ENCODE data around the gene PNPLA6. TPM values are rescaled to one million over a fixed set of nuclear protein-coding genes. Genes with fewer than 3 reads are reported as not detected.

The PNPLA6 gene
- total RNA-seq, 2 experiments from 2014 or later, result 160 to 184 TPM

DNA sequence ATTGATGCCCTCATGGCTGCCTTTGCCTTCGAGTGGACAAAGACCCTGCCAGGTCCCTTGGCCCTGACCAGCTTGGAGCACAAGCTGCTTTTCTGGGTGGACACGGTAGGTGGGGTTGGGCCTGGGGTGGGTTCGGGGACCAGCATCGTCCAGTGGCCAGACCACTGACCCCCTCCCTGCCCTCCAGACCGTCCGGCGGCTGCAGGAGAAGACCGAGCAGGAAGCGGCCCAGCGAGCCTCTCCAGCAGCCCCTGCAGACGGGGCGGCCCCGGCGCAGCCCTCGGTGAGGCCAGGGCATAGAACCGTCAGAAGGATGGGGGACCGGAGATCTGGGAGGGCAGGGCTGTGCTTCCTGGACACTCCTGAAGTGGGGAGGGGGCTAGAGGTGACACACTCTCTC, 70.8 kb downstream of the PNPLA6 start:
- H3K36me3 Mint-ChIP-seq, result no peaks in the 10 kb centered on the region
- no peaks in the 10 kb centered on the region for H3K27me3 Mint-ChIP-seq
- no peak overlapping the region for H3K4me3 Mint-ChIP-seq
- no peaks in the 10 kb centered on the region for H3K4me1 Mint-ChIP-seq
- no peak for DNase-seq
- H3K9me3 Mint-ChIP-seq (ENCODE audit: low read depth), result no peaks in the 10 kb centered on the region
- ATAC-seq, result no peak
- CTCF ChIA-PET, result no interaction called here
- no peak overlapping the region for H3K27ac Mint-ChIP-seq

DNA sequence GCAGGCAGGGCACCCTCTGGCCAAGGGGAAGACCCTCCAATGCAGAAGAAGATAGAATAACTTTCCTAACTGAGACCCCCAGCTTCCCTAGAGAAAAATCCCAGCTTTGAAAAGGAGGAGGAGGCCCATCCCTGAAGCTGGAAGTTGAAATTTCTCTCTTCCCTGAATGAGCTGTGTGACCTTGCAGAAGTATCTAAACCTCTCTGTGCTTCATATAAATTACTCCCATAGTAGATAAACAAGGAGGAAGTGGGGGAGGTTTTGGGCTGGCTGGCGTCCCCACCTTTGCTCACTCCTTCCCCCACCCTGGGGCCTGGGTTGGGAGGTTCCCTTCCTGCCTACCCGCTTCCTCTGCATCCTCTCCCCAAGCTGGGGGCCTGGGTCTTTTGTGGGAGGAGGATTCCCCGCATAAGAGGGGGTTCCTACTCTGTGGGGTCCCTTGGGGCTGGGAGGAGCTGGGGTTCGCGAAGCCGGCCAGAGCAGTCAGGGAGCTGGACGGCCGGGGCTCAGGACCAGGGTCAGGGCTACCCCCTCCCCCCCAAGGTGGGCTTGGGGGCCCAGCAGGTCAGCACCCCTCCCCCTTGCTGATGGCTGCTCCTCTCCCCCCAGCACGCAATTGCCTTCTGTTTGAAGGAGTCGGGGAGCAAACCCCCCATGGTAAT, 71.8 kb downstream of the PNPLA6 start:
- H3K27me3 Mint-ChIP-seq, result no peaks in the 10 kb centered on the region
- no peak overlapping the region for H3K27ac Mint-ChIP-seq
- CTCF ChIA-PET, result interaction anchor here (1.0 kb wide), 2 partner anchors 39 to 45 kb away, joined by 3 read pairs; no protein-coding TSS in a partner anchor
- H3K9me3 Mint-ChIP-seq (ENCODE audit: low read depth), result no peaks in the 10 kb centered on the region
- ATAC-seq, result no peak
- no peaks in the 10 kb centered on the region for H3K4me1 Mint-ChIP-seq
- H3K4me3 Mint-ChIP-seq, result no peak overlapping the region
- no peak for DNase-seq
- H3K36me3 Mint-ChIP-seq, result no peaks in the 10 kb centered on the region

DNA sequence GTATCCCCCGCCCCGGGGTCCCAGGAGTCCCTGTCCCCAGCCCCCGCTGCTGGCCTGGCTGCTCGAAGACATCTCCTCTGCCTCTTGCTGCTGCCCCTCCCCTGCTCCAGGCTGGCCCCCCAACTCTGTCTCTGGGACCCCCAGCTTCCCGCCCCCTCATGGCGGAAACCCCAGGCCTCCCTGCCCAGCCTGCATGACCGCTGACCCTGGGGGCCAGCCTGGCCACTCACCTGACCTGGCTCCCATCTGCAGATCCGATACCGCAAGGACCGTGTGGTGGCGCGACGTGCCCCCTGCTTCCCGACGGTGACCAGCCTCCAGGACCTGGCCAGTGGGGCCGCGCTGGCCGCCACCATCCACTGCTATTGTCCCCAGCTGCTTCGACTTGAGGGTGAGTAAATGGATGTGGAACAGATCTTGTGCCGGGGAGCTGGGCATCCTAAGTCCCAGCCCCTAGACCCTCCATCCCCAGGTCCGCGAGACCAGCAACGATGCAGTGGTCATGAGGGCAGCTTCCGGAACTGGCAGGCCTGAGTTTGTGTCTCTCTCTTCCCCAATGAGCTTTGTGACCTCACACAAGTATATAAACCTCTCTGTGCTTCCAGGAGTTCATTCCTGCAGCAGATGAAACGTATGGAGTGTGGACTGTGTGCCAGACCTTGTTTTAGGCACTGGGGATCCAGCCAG, 72.5 kb downstream of the PNPLA6 start:
- DNase-seq (no peak), ATAC-seq (no peak)
- H3K27ac Mint-ChIP-seq, result no peak overlapping the region
- H3K4me3 Mint-ChIP-seq, result no peak overlapping the region
- H3K27me3 Mint-ChIP-seq, result no peaks in the 10 kb centered on the region
- no peaks in the 10 kb centered on the region for H3K36me3 Mint-ChIP-seq
- CTCF ChIA-PET, result interaction anchor here (1.0 kb wide), 1 partner anchor 44 kb away, joined by 3 read pairs; no protein-coding TSS in a partner anchor
- no peaks in the 10 kb centered on the region for H3K9me3 Mint-ChIP-seq (ENCODE audit: low read depth)
- H3K4me1 Mint-ChIP-seq, result no peaks in the 10 kb centered on the region

DNA sequence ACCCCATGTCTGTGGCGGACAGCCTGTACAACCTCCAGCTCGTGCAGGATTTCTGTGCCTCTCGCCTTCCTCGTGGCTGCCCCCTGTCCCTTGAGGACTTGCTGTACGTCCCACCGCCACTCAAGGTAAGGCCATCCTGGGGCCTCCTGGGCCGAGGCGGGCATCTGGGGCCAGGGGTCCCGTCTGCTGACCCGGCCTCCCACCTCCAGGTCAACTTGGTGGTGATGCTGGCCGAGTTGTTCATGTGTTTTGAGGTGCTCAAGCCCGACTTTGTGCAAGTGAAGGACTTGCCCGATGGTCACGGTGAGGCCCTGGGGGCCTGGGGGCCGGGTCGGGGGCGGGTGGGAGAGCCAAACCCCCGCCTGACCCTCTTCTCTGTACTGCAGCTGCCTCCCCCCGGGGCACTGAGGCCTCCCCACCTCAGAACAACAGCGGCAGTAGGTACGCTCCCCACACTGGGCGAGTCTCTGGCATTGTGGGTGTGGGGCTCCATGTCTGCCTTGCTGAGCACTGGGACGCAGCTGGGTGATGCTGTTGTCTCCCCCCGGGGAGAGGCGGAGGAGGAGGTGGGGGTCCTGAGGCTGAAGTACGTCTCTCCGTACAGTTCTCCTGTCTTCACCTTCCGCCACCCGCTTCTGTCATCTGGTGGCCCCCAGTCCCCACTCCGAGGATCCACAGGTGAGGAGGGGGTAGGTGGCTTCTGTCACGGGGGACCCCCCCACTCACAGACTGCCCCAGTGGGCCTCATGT, 75.1 kb downstream of the PNPLA6 start:
- no peak for ATAC-seq
- no peaks in the 10 kb centered on the region for H3K27me3 Mint-ChIP-seq
- no peak overlapping the region for H3K27ac Mint-ChIP-seq
- no peak for DNase-seq
- H3K36me3 Mint-ChIP-seq, result no peaks in the 10 kb centered on the region
- CTCF ChIA-PET, result no interaction called here
- H3K4me1 Mint-ChIP-seq, result no peaks in the 10 kb centered on the region
- no peak overlapping the region for H3K4me3 Mint-ChIP-seq
- no peaks in the 10 kb centered on the region for H3K9me3 Mint-ChIP-seq (ENCODE audit: low read depth)

Other genes with a start within 250 kb of the PNPLA6 start
- gene INSR, start 241.3 kb upstream of the PNPLA6 start, total RNA-seq, result under 1 TPM; 0.20 to 0.63 TPM
- 10 to 100 TPM; 43.6 to 56.4 TPM for gene ARHGEF18, start 186.8 kb upstream of the PNPLA6 start, total RNA-seq
- 1 to 10 TPM in 1 of 2 experiments, under 1 TPM in 1; 0.58 to 1.9 TPM for gene PEX11G, start 46.7 kb upstream of the PNPLA6 start, total RNA-seq
- 10 to 100 TPM in 1 of 2 experiments, 1 to 10 TPM in 1; 8.9 to 11.3 TPM for gene ZNF358, start 19.6 kb upstream of the PNPLA6 start, total RNA-seq
- gene MCOLN1, start 13.1 kb upstream of the PNPLA6 start, total RNA-seq, result 10 to 100 TPM; 15.8 to 20.7 TPM
- gene CAMSAP3, start 60.1 kb downstream of the PNPLA6 start, total RNA-seq, result under 1 TPM; 0.15 to 0.30 TPM
- 10 to 100 TPM; 43.7 to 51.5 TPM for gene XAB2, start 93.8 kb downstream of the PNPLA6 start, total RNA-seq
- 100 to 1,000 TPM; 132 to 163 TPM for gene PET100, start 94.1 kb downstream of the PNPLA6 start, total RNA-seq
- gene PCP2, start 98.0 kb downstream of the PNPLA6 start, total RNA-seq, result under 1 TPM; 0.56 to 0.99 TPM
- gene STXBP2, start 101.4 kb downstream of the PNPLA6 start, total RNA-seq, result 100 to 1,000 TPM; 132 to 158 TPM
- gene RETN, start 133.3 kb downstream of the PNPLA6 start, total RNA-seq, result not detected
- gene MCEMP1, start 141.4 kb downstream of the PNPLA6 start, total RNA-seq, result not detected
- 10 to 100 TPM; 80.1 to 91.0 TPM for gene TRAPPC5, start 145.1 kb downstream of the PNPLA6 start, total RNA-seq
- gene FCER2, start 166.4 kb downstream of the PNPLA6 start, total RNA-seq, result under 1 TPM in 1 of 2 experiments, not detected in 1; 0.23 TPM
- gene CLEC4G, start 196.4 kb downstream of the PNPLA6 start, total RNA-seq, result not detected
- not detected for gene CD209, start 211.8 kb downstream of the PNPLA6 start, total RNA-seq
- not detected for gene CLEC4M, start 227.5 kb downstream of the PNPLA6 start, total RNA-seq

Data from activated CD8-positive, alpha-beta memory T cell treated with anti-CD3 and anti-CD28 coated beads, Interleukin-2, amount 10 ng/mL, durations not matched to agents 7 days and 5 days (primary cell).